Keratinocyte (primary cell): Measurements from ENCODE around the gene GNB1. TPM values are rescaled to one million over a fixed set of nuclear protein-coding genes. Genes with fewer than 3 reads are reported as not detected.
"Not testable (repeated sequence)": the region's sequence is repeated elsewhere in the genome, so short reads cannot be mapped to it uniquely, and the experiment has no call there.

Source experiments
- DNase-seq: peaks from one replicate; pipeline ENCODE4 v3.0.0-alpha.2; 2011; ENCODE audit warnings: low read depth, missing footprints, low spot score
- FAIRE-seq: peaks from 2 replicates; lab custom pipeline; 2011; peaks lifted over from hg19 to GRCh38; lab: Jason Lieb, UNC
- H2AFZ ChIP-seq: 2 replicates; pipeline ENCODE4 v1.6.0; 2012; ENCODE audit warnings: low read length, control low read depth, inconsistent platforms; ENCODE audit not compliant: control insufficient read depth
- H3K27ac ChIP-seq: 2 replicates; pipeline ENCODE4 v1.5.1; 2011; ENCODE audit warnings: low read length; ENCODE audit not compliant: control insufficient read depth, insufficient read depth
- H3K27me3 ChIP-seq: 3 replicates; pipeline ENCODE4 v1.6.0; 2011; ENCODE audit warnings: low read length; ENCODE audit not compliant: control insufficient read depth, insufficient read depth; ENCODE audit errors: extremely low read depth
- H3K36me3 ChIP-seq, 2 experiments: 2 replicates in 1 of 2; 3 replicates in 1 of 2; pipeline ENCODE4 v1.5.1; 2011; ENCODE audit warnings: low read length in 2 of 2, mild to moderate bottlenecking in 1 of 2; ENCODE audit not compliant: control insufficient read depth in 2 of 2, insufficient read depth in 2 of 2; ENCODE audit errors: extremely low read depth in 1 of 2
- H3K4me1 ChIP-seq: 3 replicates; pipeline ENCODE4 v1.5.1; 2011; ENCODE audit warnings: low read length; ENCODE audit not compliant: control insufficient read depth, insufficient read depth; ENCODE audit errors: extremely low read depth
- H3K4me2 ChIP-seq: 3 replicates; pipeline ENCODE4 v1.6.0; 2011; ENCODE audit warnings: low read depth, low read length; ENCODE audit not compliant: control insufficient read depth, insufficient read depth; ENCODE audit errors: extremely low read depth
- H3K4me3 ChIP-seq, 3 experiments: fragments of 200-600 bp in 1 of 3; sonication (generic) in 1 of 3; 2 replicates in 2 of 3; 3 replicates in 1 of 3; pipeline ENCODE4 v1.5.1; 2011 to 2016; ENCODE audit warnings: low read length in 3 of 3, mild to moderate bottlenecking in 3 of 3, control low read depth in 2 of 3, inconsistent platforms in 1 of 3, low read depth in 1 of 3, mixed read lengths in 1 of 3, mixed run types in 1 of 3, moderate library complexity in 1 of 3; ENCODE audit not compliant: control insufficient read depth in 2 of 3, insufficient read depth in 2 of 3; ENCODE audit errors: extremely low read depth in 1 of 3
- H3K79me2 ChIP-seq: 2 replicates; pipeline ENCODE4 v1.6.0; 2012; ENCODE audit warnings: low read length; ENCODE audit not compliant: control insufficient read depth, insufficient read depth
- H3K9ac ChIP-seq: 3 replicates; pipeline ENCODE4 v1.6.0; 2011; ENCODE audit warnings: low read length; ENCODE audit not compliant: control insufficient read depth, insufficient read depth; ENCODE audit errors: extremely low read depth
- H3K9me1 ChIP-seq: 3 replicates; pipeline ENCODE4 v1.6.0; 2011; ENCODE audit warnings: low read length; ENCODE audit not compliant: control insufficient read depth, insufficient read depth; ENCODE audit errors: extremely low read depth
- H3K9me3 ChIP-seq: 2 replicates; pipeline ENCODE4 v1.5.1; 2012; ENCODE audit warnings: low read depth, low read length; ENCODE audit not compliant: control insufficient read depth
- H4K20me1 ChIP-seq: 3 replicates; pipeline ENCODE4 v1.6.0; 2011; ENCODE audit warnings: low read length; ENCODE audit not compliant: control insufficient read depth, insufficient read depth; ENCODE audit errors: extremely low read depth
- EZH2 ChIP-seq: IDR thresholded peaks from one replicate; pipeline ENCODE4 v1.6.1; 2012; ENCODE audit warnings: inconsistent platforms, mild to moderate bottlenecking, low read length, moderate library complexity
- dilution Hi-C: fragments of 300-500 bp; cut with MboI; formaldehyde crosslinking; loops from one replicate; pipeline ENCODE4 v1.7.0; 2020; ENCODE audit warnings: low sequenced_read_pairs; ENCODE audit not compliant: extremely low pct_ligation_motif_present
- polyA plus RNA-seq, 5 experiments: library from polyadenylated mRNA; depleted of rRNA in 3 of 5; stranded (reverse) in 3 of 5; stranded (forward) in 1 of 5; unstranded in 1 of 5; fragments of >200 nt; gene quantifications; 1 replicate in 1 of 5; 2 replicates in 3 of 5; 3 replicates in 1 of 5; pipeline versions ENCODE4 v1.2.1 to v1.2.3, GENCODE V29; 2011 to 2012; ENCODE audit warnings: missing spikeins in 2 of 5, low read depth in 1 of 5, low replicate concordance in 1 of 5
- TF ChIP-seq, protein P1 (sequence below), 3 experiments: IDR thresholded peaks in 1 of 3; conservative IDR thresholded peaks in 1 of 3; optimal IDR thresholded peaks in 1 of 3; 2 replicates in 2 of 3; 3 replicates in 1 of 3; pipeline versions ENCODE3 to v1.5.1; 2011; ENCODE audit warnings: low read length in 3 of 3, mild to moderate bottlenecking in 3 of 3, moderate library complexity in 2 of 3, control low read depth in 1 of 3, inconsistent platforms in 1 of 3; ENCODE audit not compliant: insufficient read depth in 2 of 3; ENCODE audit errors: extremely low read depth in 1 of 3

The GNB1 gene
- polyA plus RNA-seq, 1 donor (not counting 4 experiments of a cell fraction or from before 2014, with no cell fraction given): 364 TPM

DNA sequence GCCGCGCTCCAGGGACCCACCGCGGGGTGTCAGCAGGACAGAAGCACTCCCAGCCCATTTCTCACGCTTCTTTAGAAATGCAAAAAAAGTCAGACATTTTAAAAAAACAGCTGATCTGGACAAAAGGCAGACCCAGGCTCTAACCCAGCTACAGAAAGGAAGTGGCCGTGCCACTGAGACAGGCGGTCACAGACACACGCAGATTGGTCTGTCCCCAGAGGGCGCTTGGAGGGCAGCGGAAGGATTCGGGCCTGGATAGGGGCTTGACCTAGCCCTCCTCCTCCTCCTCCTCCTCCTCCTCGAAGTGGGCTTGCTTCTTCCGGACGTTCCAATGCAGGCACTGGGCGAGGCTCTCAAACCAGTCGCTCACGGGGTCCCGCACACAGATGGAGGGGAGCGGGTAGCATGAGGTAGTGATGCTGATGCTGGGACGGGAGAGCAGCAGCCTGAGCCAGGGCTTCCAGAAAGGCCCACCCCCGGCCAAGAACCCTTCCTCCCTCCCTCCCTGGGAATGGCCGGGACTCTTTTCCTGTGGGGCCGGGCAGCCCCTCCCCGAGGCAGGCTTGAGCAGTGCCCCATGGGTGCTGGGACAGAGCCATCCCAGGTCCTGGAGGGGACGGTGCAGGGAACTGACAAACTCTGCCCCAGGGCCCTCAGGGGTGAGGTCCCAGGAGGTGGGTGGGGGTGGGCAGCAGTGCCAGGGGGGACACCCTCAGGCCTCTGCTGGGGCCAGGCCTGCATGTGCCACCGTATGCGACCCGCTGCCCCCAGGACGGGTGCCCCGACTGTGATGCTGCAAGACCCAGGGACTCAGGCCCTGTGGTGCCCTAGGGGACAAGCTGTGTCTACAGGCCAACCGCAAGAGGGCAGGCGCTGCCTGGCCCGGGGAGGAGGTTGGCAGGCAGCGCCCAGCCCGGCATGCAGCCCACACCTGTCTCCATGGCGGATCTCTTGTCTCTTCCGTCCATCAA lies 138.0 kb downstream of the GNB1 start:
- Histone ChIP-seq H2AFZ (no peak overlapping the region), H3K27ac (no peak overlapping the region), H3K9me1 (no peaks in the 10 kb centered on the region), H3K9ac (no peak overlapping the region), H3K4me2 (no peak overlapping the region), H4K20me1 (no peaks in the 10 kb centered on the region), H3K4me1 (no peaks in the 10 kb centered on the region), H3K4me3 (no peak overlapping the region), H3K9me3 (no peaks in the 10 kb centered on the region), H3K27me3 (no peaks in the 10 kb centered on the region), H3K36me3 (peaks cover 25 to 33% of the 10 kb centered on the region in 2 experiments), H3K79me2 (peaks cover 6% of the 10 kb centered on the region)
- dilution Hi-C loops: no loop called here
- DNase-seq (no peak), FAIRE-seq (no peak)
- no peak for TF ChIP-seq EZH2
- TF ChIP-seq, protein P1, sequence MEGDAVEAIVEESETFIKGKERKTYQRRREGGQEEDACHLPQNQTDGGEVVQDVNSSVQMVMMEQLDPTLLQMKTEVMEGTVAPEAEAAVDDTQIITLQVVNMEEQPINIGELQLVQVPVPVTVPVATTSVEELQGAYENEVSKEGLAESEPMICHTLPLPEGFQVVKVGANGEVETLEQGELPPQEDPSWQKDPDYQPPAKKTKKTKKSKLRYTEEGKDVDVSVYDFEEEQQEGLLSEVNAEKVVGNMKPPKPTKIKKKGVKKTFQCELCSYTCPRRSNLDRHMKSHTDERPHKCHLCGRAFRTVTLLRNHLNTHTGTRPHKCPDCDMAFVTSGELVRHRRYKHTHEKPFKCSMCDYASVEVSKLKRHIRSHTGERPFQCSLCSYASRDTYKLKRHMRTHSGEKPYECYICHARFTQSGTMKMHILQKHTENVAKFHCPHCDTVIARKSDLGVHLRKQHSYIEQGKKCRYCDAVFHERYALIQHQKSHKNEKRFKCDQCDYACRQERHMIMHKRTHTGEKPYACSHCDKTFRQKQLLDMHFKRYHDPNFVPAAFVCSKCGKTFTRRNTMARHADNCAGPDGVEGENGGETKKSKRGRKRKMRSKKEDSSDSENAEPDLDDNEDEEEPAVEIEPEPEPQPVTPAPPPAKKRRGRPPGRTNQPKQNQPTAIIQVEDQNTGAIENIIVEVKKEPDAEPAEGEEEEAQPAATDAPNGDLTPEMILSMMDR (optimal IDR thresholded peaks at IDR 0.05 in 1 of 3, IDR thresholded peaks at IDR 0.05 in 1 of 3, conservative IDR thresholded peaks at IDR 0.05 in 1 of 3; ENCODE audit: extremely low read depth in 1 of 3, insufficient read depth in 2 of 3, low read length in 3 of 3): peak in 1 of 3 experiments; percentile 14

DNA sequence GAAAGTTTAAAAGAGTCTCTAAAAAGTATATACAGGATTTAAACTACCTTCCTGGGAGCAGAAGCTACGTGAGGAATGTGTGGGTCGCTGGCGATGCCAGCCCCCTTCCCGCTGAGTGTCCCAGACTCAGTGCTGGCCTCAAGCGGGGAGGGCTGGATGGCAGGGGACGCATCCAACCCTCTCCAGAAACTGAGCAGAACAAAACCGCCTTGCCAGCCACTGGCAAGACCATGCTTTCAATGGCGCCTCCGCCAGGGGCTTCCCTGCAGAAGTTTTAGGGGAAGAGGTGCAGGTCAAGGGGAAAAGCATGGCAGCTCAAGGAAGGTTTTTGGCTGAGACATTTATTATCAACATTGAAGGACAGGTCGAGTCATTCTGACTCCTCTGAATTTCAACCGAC lies 138.7 kb downstream of the GNB1 start:
- no peaks in the 10 kb centered on the region for H3K9me3 ChIP-seq
- H3K79me2 ChIP-seq: no peaks in the 10 kb centered on the region
- H3K9me1 ChIP-seq: no peaks in the 10 kb centered on the region
- dilution Hi-C loops: no loop called here
- no peak for DNase-seq
- H3K9ac ChIP-seq: no peak overlapping the region
- no peak overlapping the region for H2AFZ ChIP-seq
- H4K20me1 ChIP-seq: no peaks in the 10 kb centered on the region
- FAIRE-seq: no peak
- no peak overlapping the region for H3K4me3 ChIP-seq
- H3K27me3 ChIP-seq: no peaks in the 10 kb centered on the region
- H3K36me3 ChIP-seq: peaks cover 22 to 30% of the 10 kb centered on the region in 2 experiments
- H3K4me2 ChIP-seq: no peak overlapping the region
- no peaks in the 10 kb centered on the region for H3K4me1 ChIP-seq
- TF ChIP-seq, protein P1 (optimal IDR thresholded peaks at IDR 0.05 in 1 of 3, IDR thresholded peaks at IDR 0.05 in 1 of 3, conservative IDR thresholded peaks at IDR 0.05 in 1 of 3; ENCODE audit: extremely low read depth in 1 of 3, insufficient read depth in 2 of 3, low read length in 3 of 3): no peak
- TF ChIP-seq EZH2: no peak
- H3K27ac ChIP-seq: no peak overlapping the region

DNA sequence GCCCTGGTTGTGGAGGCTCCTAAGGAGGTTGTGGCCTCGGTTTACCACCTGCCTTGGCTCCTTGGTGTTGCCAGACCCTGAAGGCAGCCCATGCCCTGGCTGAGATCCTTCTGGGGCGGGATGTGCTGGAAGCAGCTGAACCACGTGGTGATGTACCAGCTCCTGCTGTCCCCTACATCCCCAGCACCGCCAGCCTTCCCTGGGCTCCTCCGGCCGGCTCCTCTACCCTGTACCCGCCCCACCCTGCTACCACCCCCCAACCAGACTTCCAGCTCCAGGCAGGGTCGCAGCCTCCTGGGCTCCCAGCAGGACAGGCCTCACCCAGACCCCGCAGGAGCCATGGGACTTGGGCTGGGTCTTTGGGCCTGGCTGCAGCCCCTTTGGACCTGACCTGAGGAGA lies 140.9 kb downstream of the GNB1 start:
- FAIRE-seq, H3K9ac ChIP-seq, H3K4me3 ChIP-seq, H3K4me1 ChIP-seq, H2AFZ ChIP-seq, H3K27me3 ChIP-seq, H3K4me2 ChIP-seq, dilution Hi-C loops, H3K9me3 ChIP-seq, DNase-seq, H4K20me1 ChIP-seq, H3K79me2 ChIP-seq, H3K9me1 ChIP-seq, H3K27ac ChIP-seq: not testable (repeated sequence)
- peaks cover 11 to 20% of the 10 kb centered on the region in 2 experiments for H3K36me3 ChIP-seq
